NCI-H446 (cell line): Measurements from ENCODE around the gene ODAPH.

Experiments used
- DNase-seq, 2 experiments: peaks; one replicate each; lab custom pipeline; 2025; lab: John Stamatoyannopoulos, UW

Gene ODAPH

DNA sequence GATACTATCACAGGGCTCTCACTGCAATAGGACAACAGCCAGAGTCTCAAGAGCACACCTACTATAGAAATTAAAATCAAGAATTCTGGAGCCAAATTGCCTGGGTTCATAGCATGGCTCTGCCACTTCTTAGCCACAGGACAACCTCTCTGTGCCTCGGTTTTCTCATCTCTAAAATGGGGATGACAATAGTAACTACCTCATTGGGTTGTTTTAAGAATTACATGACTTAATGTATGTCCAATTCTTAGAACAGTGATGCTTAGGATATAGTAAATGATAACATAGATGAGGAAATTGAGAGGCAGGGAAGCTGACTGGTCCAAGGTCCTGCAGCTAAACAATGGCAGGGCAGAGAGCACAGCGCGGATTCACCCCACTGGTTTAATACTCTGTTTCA lies 11.0 kb upstream of the ODAPH start:
- no peak for DNase-seq

DNA sequence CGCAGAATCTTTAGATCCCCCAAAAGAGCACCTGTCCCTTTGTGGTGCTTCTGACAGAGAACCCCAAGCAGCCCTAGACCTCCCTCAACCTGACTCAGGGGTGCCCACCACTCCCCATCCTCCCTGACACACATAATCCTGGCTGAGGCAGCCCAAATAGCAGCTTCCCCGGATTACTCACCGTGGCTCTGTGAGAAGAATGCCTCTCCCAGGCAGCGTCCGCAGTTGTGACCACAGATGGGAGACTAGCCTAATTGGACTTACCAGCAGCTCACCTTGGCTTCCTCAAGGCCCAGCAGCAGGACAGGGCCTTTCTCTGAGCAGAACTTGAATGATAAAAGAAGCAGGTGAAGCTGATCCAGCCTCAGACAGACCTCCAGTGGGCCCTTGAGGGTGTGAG lies 10.3 kb upstream of the ODAPH start:
- no peak for DNase-seq

DNA sequence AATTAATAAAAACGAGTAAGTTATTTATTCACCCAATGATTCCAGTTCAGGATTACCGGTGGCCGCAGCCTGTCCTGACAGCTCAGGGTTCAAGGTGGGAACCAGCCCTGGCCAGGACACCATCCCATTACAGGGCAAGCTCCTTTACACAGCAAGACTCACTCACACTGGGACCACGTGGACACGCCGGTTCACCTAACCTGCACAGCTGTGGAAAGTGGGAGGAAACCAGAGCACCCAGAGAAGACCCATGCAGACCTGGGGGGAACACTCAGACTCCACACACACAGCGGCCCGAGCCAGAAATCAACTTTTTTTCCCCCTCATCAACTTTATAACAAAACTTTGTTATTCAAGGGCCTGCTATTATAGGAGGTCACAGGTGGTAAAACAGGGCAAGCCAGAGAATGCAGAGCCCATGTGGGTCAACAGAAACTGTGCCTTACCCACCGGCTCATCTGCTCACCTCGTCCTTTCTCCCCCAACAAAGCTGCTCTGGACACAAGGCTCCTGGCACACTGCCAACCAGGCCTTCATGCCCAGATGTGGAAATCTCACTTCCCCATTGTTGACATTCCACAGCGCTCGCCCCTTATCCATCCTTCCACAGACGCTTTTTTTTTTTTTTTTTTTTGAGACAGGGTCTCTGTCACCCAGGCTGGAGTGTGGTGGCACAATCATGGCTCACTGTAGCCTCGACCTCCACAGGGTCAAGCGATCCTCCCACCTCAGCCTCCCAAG lies 8.0 kb upstream of the ODAPH start:
- peak in 1 of 2 experiments; percentile 2 for DNase-seq

DNA sequence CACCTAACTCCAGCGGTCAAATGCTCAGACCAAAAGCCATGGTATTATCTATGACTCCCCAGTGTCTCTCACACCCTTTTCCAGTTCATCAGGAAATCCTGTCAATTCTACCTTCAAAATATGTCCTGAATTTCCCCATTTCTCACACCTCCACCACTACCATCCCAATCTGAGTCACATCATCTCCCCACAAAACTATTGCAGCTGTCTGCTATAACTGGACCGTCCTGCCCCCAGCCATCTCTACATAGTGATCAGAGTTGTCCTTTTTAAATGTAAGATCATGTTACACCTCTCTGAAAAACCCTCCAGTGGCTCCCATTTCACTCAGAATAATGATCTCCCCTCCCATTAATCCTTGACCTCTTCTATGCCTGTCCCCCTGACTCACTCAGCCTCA lies 6.8 kb upstream of the ODAPH start:
- DNase-seq, result no peak

DNA sequence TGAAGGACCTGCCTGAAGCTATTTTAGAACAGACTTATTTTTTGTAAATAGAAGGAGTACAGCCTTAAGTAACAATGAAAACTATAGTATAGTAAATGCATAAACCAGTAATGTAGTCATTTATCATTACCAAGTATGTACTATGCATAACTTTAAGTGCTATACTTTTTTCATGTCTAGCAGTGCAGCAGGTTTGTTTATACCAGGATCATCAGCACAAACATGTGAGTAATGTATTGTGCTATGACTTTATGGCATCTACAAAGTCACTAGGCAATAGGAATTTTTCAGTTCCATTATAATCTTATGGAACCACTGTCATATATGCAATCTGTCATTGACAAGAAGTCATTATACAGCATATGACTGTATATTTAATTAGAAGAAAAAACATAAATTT lies 3.4 kb upstream of the ODAPH start:
- DNase-seq, result no peak

DNA sequence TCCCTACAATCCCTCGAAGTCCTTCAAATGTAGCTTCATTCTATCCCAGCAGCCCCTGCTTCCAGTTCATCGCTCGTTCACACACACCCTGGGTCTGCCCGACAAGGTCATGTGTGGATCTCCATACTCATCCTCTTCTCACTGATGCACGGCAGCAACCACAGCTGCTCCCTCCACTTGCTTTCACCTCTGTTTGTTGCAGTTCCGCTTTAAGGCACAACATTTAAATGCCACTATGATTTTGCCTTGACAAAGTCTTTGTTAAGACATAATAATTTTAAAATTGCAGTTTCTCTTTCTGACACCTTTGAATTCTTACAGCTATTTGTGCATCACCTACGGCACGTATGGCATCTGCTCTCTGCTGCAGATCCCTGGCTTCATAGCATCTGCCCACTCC lies 1.8 kb downstream of the ODAPH start:
- no peak for DNase-seq

DNA sequence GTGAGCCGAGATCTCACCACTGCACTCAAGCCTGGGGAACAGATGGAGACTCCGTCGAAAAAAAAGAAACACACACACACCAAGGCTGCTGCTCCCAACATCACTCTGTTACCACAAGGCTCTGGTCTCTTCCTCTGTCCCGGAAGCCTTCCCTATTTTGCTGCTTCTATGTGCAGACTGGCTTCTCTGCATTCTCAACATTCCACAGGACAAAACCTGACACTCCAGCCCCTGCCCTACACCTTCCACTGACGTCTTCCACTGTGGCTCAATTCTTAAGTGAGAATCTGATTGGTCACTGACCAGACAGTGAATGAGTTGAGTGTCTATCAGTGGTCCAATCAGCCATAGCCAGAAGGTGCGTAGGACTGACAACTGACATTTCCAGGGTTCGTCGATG lies 5.9 kb downstream of the ODAPH start:
- no peak for DNase-seq

DNA sequence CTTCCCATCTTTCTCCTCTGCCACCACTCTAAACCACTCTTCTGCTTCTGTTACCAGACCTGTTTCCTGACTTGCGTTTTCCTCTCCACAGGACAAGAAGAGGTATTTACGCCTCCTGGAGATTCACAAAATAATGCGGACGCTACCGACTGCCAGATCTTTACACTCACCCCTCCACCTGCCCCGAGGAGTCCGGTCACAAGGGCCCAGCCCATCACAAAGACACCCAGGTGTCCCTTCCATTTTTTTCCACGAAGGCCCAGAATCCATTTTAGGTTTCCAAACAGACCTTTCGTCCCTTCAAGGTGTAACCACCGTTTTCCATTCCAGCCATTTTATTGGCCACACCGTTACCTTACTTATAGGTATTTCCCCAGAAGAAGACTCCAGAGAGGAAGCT lies 8.2 kb downstream of the ODAPH start:
- no peak for DNase-seq

DNA sequence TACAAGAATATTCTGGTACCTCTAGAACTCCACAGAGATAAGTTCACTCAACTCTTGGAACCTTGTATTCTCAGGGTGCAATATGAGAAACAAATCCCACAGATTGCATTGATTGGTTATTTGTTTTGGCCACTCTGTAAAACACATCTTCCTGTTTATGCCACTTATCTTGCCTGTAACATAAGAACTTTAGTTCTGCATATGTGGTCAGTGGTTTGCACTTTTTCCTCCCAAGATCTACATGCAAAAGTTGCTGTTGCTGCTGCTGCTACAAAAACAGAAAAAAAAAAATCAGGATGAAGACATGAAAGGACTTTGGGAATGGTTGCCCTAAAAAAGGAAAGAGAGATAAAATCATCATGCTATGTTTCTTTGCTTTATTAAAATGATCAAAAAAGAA lies 9.6 kb downstream of the ODAPH start:
- no peak for DNase-seq

DNA sequence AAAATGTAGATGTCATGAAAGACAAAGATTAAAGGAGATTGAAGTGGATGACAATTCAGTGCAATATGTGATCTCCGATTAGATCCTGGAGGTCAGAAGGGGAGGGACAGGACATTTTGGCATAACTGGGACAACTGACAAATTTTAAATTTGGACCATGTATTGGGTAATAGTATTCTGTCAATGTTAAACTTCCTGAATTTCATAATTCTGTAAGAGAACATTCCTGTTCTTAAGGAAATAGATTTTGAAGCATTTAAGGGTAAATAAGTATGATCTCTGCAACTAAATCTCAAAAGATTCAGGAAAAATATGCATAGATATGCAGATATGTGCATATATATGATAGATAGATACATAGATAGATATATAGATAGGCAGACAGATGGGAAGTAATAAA lies 11.0 kb downstream of the ODAPH start:
- no peak for DNase-seq

DNA sequence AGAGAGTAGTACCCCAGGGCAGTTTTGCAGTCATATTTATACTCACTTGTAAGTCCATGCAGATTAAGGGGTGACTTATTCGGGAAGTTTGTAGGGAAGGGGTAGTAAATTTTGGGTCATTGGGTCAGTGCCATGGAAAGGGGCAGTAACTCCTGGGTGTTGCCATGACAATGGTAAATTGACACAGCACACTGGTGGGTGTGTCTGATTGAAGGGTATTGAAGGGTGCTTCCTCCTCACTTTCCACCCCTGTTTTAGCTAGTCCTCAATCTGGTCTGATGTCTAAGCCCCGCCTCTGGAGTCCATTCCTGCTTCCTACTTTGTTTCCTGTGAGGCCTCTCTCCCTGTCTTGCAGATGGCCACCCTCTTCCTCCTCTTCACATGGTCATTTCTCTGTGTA lies 11.9 kb downstream of the ODAPH start:
- no peak for DNase-seq

DNA sequence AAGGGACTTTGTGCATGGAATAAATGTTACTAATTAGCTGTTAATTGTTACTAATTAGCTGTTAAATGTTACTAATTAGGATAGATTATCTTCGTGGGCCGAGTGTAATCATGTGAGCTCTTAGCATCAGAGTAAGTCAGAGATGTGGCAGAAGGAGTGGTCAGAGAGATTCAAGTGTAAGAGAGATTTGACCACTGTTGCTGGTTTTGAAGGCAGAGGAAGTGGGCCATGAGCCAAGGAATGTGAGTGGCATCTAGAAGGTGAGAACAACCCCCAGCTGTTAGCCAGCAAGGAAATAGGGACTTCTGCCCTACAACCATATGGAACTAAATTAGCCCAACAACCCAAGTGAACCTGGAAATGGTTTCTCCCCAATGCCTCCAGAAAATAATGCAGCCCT lies 28.2 kb downstream of the ODAPH start:
- no peak for DNase-seq

DNA sequence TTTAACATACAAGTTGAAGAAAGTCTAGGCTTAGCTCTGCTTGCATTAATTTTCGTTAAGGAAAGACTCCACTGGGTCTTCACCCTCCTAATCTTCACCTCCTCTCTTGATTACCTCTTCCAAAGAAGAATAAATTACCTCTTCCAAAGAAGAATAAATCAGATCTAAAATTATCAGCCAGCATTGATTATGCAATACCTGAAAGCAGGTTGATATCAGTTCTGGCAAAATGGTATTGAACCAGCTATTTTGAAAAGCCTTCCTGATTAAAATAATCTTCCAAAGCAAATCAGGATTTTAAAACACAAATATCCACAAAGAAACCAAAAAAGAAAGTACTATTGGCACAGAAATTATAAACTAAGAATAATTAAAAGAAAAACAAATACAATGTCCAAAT lies 37.5 kb downstream of the ODAPH start:
- no peak for DNase-seq

DNA sequence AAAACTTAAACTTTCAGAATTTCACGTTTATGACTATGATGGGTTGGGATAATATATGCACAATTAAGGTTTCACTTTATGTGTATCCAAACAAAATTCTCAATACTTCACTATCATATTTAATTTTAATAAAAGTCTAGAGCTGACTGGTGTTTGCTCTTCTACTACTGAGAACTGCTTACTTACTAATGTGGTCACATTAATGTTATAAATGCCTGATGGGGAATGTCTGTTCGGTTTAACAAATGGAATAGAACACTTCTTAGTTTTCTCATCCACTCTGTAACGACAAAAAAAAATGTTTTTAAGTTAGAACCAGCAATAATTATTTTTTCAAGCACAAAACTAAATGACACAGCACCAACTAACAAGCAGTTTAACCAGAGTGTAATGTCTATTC lies 40.2 kb downstream of the ODAPH start:
- no peak for DNase-seq

DNA sequence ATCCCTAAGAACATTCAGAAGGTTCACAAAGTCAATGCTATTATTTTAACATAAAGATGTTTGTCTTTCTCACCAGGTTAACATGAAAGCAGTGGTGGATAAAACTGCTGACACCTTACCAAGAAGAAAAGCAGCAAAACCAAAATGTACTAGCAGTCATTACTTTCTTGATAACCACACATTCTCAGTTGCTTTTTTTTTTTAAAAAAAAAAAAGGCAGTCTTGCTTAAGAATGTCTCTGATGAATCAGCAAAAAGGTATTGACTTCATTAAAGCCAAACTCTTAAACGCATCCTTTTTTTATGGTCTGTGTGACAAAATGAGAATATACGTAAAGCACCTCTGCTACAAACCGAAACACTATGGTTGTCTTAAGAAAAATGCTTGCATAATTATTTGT lies 42.5 kb downstream of the ODAPH start:
- DNase-seq, result no peak

DNA sequence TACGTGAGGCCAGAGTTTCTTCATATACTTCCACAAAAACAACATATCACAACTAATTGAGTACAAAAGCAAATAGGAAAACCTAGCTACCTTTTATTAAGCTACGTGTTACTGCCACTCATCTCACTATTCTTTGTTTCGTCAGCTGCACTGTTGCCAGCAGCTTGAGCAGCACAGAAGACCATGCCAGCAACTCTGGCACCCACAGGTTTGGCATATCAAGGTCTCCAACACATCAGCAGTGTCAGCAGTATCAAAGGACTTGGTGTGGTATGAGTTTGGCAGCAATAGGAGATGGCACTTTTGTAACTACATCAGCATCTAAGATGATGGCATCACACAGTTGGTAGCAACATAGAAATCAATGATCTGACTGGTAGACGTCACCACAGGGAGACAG lies 43.8 kb downstream of the ODAPH start:
- DNase-seq, result no peak

DNA sequence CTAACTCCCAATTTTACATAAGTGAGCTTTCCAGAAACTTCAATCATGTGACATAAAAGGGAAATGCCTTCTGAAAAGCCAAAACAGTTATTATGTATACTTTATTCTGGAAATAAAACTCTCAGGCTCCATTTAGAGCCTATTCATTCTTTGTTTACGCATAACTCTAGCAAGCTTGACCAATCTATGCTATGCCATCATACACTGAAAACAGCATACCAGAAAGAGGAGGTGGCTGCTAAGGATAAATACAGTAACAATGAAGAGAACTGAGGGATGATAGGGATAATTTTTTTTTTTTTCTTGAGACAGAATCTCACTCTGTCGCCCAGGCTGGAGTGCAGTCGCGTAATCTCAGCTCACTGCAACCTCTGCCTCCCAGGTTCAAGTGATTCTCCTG lies 50.1 kb downstream of the ODAPH start:
- DNase-seq, result no peak

DNA sequence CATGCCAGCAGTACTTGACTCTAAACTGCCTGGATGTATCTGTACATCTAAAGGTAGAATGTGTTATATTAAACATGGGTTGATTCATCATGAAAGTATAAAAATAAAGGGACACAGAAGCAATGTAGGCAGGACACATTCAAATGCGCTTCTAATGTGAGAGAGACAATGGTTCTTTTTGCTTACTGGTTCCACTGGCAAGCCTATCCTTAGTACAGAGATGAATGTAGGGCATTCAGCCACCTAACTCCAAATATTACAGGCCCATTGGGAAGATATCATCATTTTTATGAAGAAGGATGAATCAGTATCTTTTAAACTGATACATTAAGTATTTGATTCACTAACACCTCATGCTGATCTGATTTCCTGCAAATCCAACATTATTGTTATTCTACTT lies 56.4 kb downstream of the ODAPH start:
- DNase-seq, result no peak
